Measurements from ENCODE around the gene ADH6.

DNA sequence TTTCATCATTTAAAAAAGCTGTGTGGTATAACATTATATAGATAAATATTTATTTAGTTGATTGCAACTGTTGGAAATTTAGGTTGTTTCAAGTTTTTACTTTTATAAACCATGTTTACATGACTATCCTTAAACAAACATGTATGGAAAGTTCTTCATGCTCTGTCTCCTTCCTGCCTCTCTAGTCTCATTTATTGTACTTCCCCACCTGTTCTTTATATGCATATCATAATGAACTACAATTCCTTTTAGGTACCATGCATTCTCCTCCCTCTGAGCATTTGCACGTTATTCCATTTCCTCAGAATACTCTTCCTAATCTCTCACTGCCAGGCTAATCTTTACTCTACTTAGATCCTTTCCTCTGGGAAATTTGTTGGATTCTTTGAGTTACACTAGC lies 16.9 kb upstream of the ADH6 start:
- TF ChIP-seq, protein P1, sequence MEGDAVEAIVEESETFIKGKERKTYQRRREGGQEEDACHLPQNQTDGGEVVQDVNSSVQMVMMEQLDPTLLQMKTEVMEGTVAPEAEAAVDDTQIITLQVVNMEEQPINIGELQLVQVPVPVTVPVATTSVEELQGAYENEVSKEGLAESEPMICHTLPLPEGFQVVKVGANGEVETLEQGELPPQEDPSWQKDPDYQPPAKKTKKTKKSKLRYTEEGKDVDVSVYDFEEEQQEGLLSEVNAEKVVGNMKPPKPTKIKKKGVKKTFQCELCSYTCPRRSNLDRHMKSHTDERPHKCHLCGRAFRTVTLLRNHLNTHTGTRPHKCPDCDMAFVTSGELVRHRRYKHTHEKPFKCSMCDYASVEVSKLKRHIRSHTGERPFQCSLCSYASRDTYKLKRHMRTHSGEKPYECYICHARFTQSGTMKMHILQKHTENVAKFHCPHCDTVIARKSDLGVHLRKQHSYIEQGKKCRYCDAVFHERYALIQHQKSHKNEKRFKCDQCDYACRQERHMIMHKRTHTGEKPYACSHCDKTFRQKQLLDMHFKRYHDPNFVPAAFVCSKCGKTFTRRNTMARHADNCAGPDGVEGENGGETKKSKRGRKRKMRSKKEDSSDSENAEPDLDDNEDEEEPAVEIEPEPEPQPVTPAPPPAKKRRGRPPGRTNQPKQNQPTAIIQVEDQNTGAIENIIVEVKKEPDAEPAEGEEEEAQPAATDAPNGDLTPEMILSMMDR (IDR thresholded peaks at IDR 0.05; ENCODE audit: low read depth, low read length, poor library complexity, severe bottlenecking), result no peak
- no peak for TF ChIP-seq EZH2phosphoT487 (IDR thresholded peaks at IDR 0.05; ENCODE audit: borderline replicate concordance, low read length)

Measured in DOHH2 (cell line).